Breast epithelium (tissue), 4 donors: ENCODE data around the gene EMC10. TPM values are rescaled to one million over a fixed set of nuclear protein-coding genes. Genes with fewer than 3 reads are reported as not detected.
"Not testable (repeated sequence)": the region's sequence is repeated elsewhere in the genome, so short reads cannot be mapped to it uniquely, and the experiment has no call there.

ENCODE experiments used
- DNase-seq, 2 donors: peaks; one replicate each; pipeline ENCODE4 v3.0.0-alpha.2; 2019; ENCODE audit warnings: low spot score in 2 of 2
- H3K27ac ChIP-seq, 2 donors: fragments of 200-600 bp; sonication (generic) in 1 of 2; one replicate each; pipeline ENCODE4 v1.5.1; 2016 to 2019; ENCODE audit warnings: mild to moderate bottlenecking in 1 of 2
- H3K27me3 ChIP-seq, 2 donors: fragments of 200-600 bp; sonication (generic) in 1 of 2; one replicate each; pipeline versions ENCODE4 v1.5.1 to v1.6.0; 2017 to 2019; ENCODE audit warnings: control low read depth in 1 of 2, mild to moderate bottlenecking in 1 of 2
- H3K36me3 ChIP-seq: fragments of 200-600 bp; one replicate; pipeline ENCODE4 v1.5.1; 2019
- H3K4me1 ChIP-seq, 2 donors: fragments of 200-600 bp; sonication (generic); one replicate each; pipeline ENCODE4 v1.5.1; 2016 to 2019; ENCODE audit warnings: control low read depth in 1 of 2
- H3K4me3 ChIP-seq, 3 donors: fragments of 200-600 bp; sonication (generic); 1 replicate in 2 of 3; 2 replicates in 1 of 3; pipeline ENCODE4 v1.5.1; 2016 to 2019; ENCODE audit warnings: mild to moderate bottlenecking in 3 of 3, moderate library complexity in 2 of 3
- H3K9me3 ChIP-seq, 2 donors: fragments of 200-600 bp; sonication (generic) in 1 of 2; one replicate each; pipeline ENCODE4 v1.5.1; 2016 to 2019; ENCODE audit warnings: control low read depth in 1 of 2
- POLR2A ChIP-seq: fragments of 450-650 bp; IDR thresholded peaks from one replicate; pipeline ENCODE4 v1.6.1; 2016; ENCODE audit warnings: antibody characterized with exemption, mild to moderate bottlenecking, moderate library complexity
- POLR2AphosphoS5 ChIP-seq, 3 donors: sonication (generic); formaldehyde crosslinking; IDR thresholded peaks; one replicate each; pipeline ENCODE4 v1.6.1; 2017; ENCODE audit warnings: antibody characterized with exemption in 3 of 3
- intact Hi-C: fragments of 100-400 bp; cut with DNase I; formaldehyde crosslinking; loops from one replicate; pipeline ENCODE4 v1.15.1; 2023; ENCODE audit warnings: low total_unique reads
- total RNA-seq, 3 donors: library from RNA; depleted of rRNA; stranded (reverse); fragments of >200 nt; gene quantifications; one replicate each; pipeline ENCODE4 v1.1.0, GENCODE V29; 2016
- TF ChIP-seq, protein P1 (sequence below), 3 donors: fragments of 450-650 bp; IDR thresholded peaks; one replicate each; pipeline ENCODE4 v1.5.1; 2016 to 2017; ENCODE audit warnings: antibody characterized with exemption in 3 of 3, mild to moderate bottlenecking in 3 of 3, moderate library complexity in 3 of 3

EMC10 gene
- total RNA-seq, 3 donors from 2014 or later = 38.0 to 78.2 (median 64.6) TPM

DNA sequence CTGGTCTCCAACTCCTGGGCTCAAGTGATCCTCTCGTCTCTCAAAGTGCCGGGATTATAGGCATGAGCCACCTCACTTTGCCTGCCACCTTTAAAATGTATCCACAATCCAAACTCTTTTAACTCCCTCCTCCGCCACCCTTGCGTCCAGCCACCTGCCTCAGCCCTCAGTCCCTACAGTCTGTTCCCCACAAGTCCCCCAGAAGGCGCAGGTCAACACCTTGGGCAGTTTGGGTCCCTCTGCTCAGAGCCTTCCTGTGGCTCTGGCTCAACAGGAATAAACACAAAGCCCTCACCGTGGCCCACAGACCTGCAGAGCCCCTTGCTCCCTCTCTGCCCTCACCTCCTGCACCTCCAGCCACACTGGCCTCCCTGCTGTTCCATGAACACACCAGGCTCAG is 7.5 kb upstream of the EMC10 start:
- no peak for TF ChIP-seq POLR2AphosphoS5 (IDR thresholded peaks at IDR 0.05)
- no peak for TF ChIP-seq POLR2A
- TF ChIP-seq, protein P1, sequence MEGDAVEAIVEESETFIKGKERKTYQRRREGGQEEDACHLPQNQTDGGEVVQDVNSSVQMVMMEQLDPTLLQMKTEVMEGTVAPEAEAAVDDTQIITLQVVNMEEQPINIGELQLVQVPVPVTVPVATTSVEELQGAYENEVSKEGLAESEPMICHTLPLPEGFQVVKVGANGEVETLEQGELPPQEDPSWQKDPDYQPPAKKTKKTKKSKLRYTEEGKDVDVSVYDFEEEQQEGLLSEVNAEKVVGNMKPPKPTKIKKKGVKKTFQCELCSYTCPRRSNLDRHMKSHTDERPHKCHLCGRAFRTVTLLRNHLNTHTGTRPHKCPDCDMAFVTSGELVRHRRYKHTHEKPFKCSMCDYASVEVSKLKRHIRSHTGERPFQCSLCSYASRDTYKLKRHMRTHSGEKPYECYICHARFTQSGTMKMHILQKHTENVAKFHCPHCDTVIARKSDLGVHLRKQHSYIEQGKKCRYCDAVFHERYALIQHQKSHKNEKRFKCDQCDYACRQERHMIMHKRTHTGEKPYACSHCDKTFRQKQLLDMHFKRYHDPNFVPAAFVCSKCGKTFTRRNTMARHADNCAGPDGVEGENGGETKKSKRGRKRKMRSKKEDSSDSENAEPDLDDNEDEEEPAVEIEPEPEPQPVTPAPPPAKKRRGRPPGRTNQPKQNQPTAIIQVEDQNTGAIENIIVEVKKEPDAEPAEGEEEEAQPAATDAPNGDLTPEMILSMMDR (IDR thresholded peaks at IDR 0.05) = no peak
- Histone ChIP-seq H3K36me3 (no peaks in the 10 kb centered on the region), H3K27me3 (peaks cover 0 to 4% of the 10 kb centered on the region in 2 donors), H3K27ac (no peak overlapping the region), H3K4me1 (no peaks in the 10 kb centered on the region), H3K9me3 (no peaks in the 10 kb centered on the region), H3K4me3 (no peak overlapping the region)
- DNase-seq = no peak
- intact Hi-C loops = loop anchor here (5.0 kb wide), 1 partner anchor 398 kb away; no protein-coding TSS in a partner anchor

DNA sequence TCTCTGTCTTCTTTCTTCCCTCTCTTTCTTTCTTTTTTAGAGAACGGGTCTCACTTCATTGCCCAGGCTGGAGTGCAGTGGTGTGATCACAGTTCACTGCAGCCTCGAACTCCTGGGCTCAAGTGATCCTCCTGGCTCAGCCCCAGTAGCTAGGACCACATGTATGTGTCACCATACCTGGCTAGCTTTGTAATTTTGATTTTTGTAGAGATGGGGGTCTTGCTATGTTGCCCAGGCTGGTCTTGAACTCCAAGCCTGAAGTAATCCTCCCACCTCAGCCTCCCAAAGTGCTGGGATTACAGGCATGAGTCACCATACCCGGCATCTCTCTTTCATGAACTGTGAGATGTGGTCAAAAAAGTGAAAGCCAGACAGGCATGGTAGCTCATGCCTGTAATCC is 3.0 kb upstream of the EMC10 start:
- H3K36me3 ChIP-seq, H3K9me3 ChIP-seq, H3K4me1 ChIP-seq, DNase-seq, H3K27ac ChIP-seq, intact Hi-C loops, H3K4me3 ChIP-seq, H3K27me3 ChIP-seq: not testable (repeated sequence)

DNA sequence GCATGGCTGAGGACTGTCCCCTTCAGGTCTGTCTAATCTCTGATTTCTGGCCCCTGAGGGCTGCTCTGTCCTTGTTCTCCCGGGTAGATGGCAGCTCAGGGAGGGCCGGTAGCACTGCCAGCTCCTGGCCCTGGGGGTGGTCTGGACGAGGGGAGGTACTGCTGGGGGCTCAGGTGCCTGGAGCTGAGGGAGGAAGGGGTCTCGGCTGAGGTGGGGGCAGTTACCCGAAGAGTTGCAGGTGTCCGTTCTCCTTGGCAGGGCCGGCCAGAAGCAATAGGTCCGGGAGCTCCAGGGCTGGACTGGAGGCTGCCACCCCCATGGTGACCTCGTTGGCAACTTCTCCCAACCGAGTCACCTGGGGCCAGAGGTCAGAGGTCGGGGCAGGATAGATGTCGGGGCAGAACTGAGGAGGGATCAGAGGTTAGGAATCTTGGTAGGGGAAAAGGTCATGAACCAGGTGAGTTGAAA is 1.2 kb upstream of the EMC10 start:
- Histone ChIP-seq H3K4me1 (peaks cover 3 to 9% of the 10 kb centered on the region in 2 donors), H3K4me3 (no peak overlapping the region), H3K27me3 (no peaks in the 10 kb centered on the region), H3K9me3 (no peaks in the 10 kb centered on the region), H3K36me3 (no peaks in the 10 kb centered on the region), H3K27ac (no peak overlapping the region)
- intact Hi-C loops = no loop called here
- DNase-seq = no peak
- TF ChIP-seq, protein P1 (IDR thresholded peaks at IDR 0.05) = no peak

DNA sequence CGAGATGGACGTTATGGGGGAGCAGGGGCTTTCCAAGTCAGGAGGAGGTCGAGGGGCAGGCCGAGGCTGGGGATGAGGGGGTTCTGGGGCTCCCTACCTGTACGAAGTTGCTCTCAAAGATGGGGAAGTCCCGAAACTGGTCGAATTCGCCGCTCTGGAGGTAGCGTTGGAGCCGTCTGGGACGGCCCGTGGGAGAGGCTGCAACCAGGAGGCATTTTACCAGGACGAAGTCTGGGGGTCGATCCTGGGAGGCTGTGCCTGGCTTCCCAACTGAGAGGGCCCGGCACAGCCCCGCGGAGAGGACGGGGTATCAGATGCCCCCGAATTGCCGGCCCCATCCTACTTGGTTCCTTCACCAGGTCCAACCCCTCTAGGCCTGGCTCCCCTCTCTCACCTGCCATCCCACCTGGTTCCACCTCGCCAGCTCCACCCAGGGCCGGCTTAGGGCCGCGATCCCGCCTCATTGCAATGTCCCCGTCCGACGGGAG is 527 bp upstream of the EMC10 start:
- intact Hi-C loops = no loop called here
- Histone ChIP-seq H3K4me1 (peaks cover 3 to 9% of the 10 kb centered on the region in 2 donors), H3K27me3 (no peaks in the 10 kb centered on the region), H3K4me3 (peak overlapping the region; percentile 80 to 99 (median 89)), H3K36me3 (no peaks in the 10 kb centered on the region), H3K27ac (peak overlapping the region; percentile 76 to 90), H3K9me3 (no peaks in the 10 kb centered on the region)
- no peak for DNase-seq
- TF ChIP-seq POLR2AphosphoS5 (IDR thresholded peaks at IDR 0.05) (no peak), POLR2A (no peak)
- TF ChIP-seq, protein P1 (IDR thresholded peaks at IDR 0.05) = no peak

DNA sequence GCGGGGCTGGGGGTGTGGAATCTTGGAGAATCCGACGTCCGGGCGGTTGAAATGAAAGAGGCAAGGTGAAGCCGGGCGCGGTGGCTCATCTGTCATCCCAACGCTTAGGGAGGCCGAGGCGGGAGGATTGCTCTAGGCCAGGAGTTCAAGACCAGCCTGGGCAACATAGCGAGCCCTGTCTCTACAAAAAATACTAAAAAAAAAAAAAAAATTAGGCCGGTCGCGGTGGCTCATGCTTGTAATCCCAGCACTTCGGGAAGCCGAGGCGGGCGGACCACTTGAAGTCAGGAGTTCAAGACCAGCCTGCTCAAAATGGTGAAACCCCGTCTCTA is 566 bp downstream of the EMC10 start:
- Histone ChIP-seq H3K27ac (peak overlapping the region in 1 of 2 donors; percentile 90), H3K9me3 (no peaks in the 10 kb centered on the region), H3K27me3 (no peaks in the 10 kb centered on the region), H3K4me1 (peaks cover 3 to 9% of the 10 kb centered on the region in 2 donors), H3K36me3 (no peaks in the 10 kb centered on the region), H3K4me3 (peak overlapping the region; percentile 80 to 99 (median 89))
- TF ChIP-seq POLR2A (no peak), POLR2AphosphoS5 (IDR thresholded peaks at IDR 0.05) (no peak)
- TF ChIP-seq, protein P1 (IDR thresholded peaks at IDR 0.05) = no peak
- intact Hi-C loops = no loop called here
- DNase-seq = no peak
